ENCODE results near the gene ZFP91.

- TF ChIP-seq CTCF (conservative IDR thresholded peaks at IDR 0.05; ENCODE audit: low read length) (no peak), EZH2phosphoT487 (IDR thresholded peaks at IDR 0.05; ENCODE audit: borderline replicate concordance, low read depth, low read length) (no peak)
These were observed 14.1 kb downstream of the ZFP91 start for GRCh38 chr11:58592760-58593472.

All from OCI-LY7 (cell line).